AG04450 (cell line): ENCODE measurements around the gene MPHOSPH10. TPM values are rescaled to one million over a fixed set of nuclear protein-coding genes. Genes with fewer than 3 reads are reported as not detected.
"Not testable (repeated sequence)": the region's sequence is repeated elsewhere in the genome, so short reads cannot be mapped to it uniquely, and the experiment has no call there.

ENCODE experiments used
- CTCF ChIA-PET: fragments of 300-600, 350-600 bp; formaldehyde crosslinking; extraction: SDS; loops from one replicate; lab custom pipeline; 2022; ENCODE audit warnings: antibody characterized with exemption, inconsistent platforms; lab: Charles Lee
- POLR2A ChIA-PET: fragments of 350-600 bp; formaldehyde crosslinking; extraction: SDS; loops from one replicate; lab custom pipeline; 2021; ENCODE audit warnings: antibody characterized with exemption, inconsistent platforms; lab: Yijun Ruan, JAX
- DNase-seq: peaks from one replicate; pipeline ENCODE4 v3.0.0-alpha.2; 2011; ENCODE audit warnings: low read depth, low spot score
- H3K27ac ChIP-seq: one replicate; pipeline ENCODE4 v1.5.1; 2012; ENCODE audit warnings: low read depth, low read length, control low read depth
- H3K27me3 ChIP-seq: one replicate; pipeline ENCODE4 v1.6.0; 2012; ENCODE audit warnings: low read length; ENCODE audit not compliant: control insufficient read depth, insufficient read depth
- H3K4me3 ChIP-seq: 2 replicates; pipeline ENCODE4 v1.5.1; 2011; ENCODE audit warnings: mild to moderate bottlenecking, low read depth, low read length, control low read depth
- H3K9me3 ChIP-seq: 2 replicates; pipeline ENCODE4 v1.5.1; 2012; ENCODE audit warnings: low read length; ENCODE audit not compliant: control insufficient read depth, insufficient read depth
- polyA minus RNA-seq: library from RNA; depleted of rRNA, polyadenylated mRNA; stranded (reverse); fragments of >200 nt; gene quantifications from 2 replicates; pipeline ENCODE4 v1.2.3, GENCODE V29; 2011; rRNA and poly(A)+ RNA removed
- polyA plus RNA-seq: library from polyadenylated mRNA; depleted of rRNA; stranded (reverse); fragments of >200 nt; gene quantifications from 2 replicates; pipeline ENCODE4 v1.2.3, GENCODE V29; 2011; rRNA removed
- TF ChIP-seq, protein P1 (sequence below): IDR thresholded peaks from 2 replicates; pipeline ENCODE4 v1.5.1; 2011; ENCODE audit warnings: low read depth, low read length, control low read depth, inconsistent platforms

MPHOSPH10 gene, protein sequence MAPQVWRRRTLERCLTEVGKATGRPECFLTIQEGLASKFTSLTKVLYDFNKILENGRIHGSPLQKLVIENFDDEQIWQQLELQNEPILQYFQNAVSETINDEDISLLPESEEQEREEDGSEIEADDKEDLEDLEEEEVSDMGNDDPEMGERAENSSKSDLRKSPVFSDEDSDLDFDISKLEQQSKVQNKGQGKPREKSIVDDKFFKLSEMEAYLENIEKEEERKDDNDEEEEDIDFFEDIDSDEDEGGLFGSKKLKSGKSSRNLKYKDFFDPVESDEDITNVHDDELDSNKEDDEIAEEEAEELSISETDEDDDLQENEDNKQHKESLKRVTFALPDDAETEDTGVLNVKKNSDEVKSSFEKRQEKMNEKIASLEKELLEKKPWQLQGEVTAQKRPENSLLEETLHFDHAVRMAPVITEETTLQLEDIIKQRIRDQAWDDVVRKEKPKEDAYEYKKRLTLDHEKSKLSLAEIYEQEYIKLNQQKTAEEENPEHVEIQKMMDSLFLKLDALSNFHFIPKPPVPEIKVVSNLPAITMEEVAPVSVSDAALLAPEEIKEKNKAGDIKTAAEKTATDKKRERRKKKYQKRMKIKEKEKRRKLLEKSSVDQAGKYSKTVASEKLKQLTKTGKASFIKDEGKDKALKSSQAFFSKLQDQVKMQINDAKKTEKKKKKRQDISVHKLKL
- 14.1 and 23.3 TPM in 2 replicates for polyA plus RNA-seq
- 5.2 and 11.3 TPM in 2 replicates for polyA minus RNA-seq

DNA sequence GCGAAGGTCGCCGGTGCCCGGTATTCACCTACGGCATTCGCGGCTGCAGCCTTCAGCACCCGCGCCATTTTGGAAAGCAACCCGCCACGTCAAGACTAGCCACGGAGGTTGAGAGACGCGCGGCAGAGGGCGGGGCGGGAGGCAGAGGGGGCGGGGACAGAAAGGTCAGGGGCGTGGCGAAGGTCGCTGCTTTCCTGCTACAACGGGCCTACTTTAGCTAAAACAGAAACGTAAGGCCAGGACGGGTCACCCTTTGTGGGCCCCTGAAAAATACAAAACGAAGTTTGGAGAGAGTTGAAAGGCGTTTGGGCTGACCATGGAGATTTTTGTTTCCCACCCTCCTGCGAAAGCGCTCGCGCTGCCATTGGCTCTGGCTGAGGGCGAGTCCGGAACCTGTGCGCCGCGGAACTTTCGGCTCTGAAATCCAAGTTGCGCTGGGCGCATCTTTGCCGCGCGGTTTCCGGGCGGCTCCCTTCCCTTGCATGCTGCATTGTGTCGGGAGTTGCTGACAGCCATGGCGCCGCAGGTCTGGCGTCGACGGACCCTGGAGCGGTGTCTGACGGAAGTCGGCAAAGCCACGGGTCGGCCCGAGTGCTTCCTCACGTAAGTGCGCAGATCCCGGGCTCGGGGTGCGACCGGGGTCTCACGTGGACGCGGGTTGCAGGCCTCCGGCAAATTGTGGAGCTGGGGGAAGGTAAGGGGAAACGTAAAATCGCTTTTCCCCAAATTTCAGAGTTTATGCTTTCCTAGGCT lies at the start of gene MPHOSPH10, which contains the start of gene MCEE:
Gene MPHOSPH10, plus strand, starts transcription at position 483 of the 753 bp plus-strand sequence. Its CDS starts 32 bp downstream, at position 515.
Gene MCEE, minus strand, starts transcription at position 78 of the 753 bp plus-strand sequence. Its CDS starts 10 bp downstream, at position 68.
- H3K4me3 ChIP-seq: peak within 1 kb of the TSS; percentile 98
- CTCF ChIA-PET: interaction anchor here (0.8 to 1.3 kb wide), 4 partner anchors 26 to 200 kb away, joined by 3 to 11 read pairs (median 4); no protein-coding TSS in a partner anchor
- POLR2A ChIA-PET: interaction anchor here (0.7 to 3.4 kb wide), 5 partner anchors 19 to 201 kb away, joined by 3 to 33 read pairs (median 4); partner anchors contain the start of genes NAGK and ZNF638

DNA sequence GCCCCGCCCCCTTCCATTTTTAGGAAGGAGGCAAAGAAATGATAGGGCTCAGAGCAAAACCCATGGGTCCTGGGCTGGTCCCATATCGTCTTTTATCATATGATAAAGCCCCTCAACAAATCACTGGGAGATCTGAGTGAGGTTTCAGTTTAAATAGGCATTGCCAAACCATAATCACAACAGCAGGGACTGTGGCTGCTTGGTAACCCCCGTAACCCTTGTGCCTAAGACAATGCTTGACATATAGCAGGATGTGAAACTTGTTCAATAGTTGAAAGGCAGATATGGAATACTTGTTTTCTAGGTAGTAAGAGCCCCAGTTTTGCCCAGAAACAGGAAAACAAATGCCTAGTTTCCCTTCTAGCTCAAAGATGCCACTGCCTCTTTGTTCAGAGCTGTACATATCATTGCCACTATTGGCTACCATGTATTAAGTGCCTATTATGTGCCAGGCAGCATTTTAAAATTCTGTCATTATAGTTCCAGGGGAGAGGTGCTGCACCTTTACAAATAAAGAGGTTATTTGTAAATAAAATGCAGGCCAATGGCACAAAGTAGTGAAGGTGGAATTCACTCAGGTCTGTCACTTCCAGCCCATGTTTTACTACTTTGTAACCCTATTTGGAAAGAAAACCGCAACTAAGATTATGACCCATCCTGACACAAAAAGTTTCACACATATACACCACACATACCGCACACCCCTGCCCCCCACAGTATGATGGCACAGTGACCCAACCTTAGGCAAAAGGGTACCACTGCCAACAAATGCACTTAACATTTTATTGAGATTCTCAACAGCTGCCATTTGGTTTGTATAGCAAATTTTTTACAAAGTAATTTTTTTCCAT lies 47.8 kb upstream of the MPHOSPH10 start:
- Histone ChIP-seq H3K27me3 (peaks cover 2% of the 10 kb centered on the region), H3K27ac (no peak overlapping the region), H3K9me3 (no peaks in the 10 kb centered on the region), H3K4me3 (no peak overlapping the region)
- no peak for DNase-seq
- POLR2A ChIA-PET: interaction anchor here (1.9 kb wide), 1 partner anchor 14 kb away, joined by 4 read pairs; the partner anchor contains the start of gene NAGK
- TF ChIP-seq, protein P1, sequence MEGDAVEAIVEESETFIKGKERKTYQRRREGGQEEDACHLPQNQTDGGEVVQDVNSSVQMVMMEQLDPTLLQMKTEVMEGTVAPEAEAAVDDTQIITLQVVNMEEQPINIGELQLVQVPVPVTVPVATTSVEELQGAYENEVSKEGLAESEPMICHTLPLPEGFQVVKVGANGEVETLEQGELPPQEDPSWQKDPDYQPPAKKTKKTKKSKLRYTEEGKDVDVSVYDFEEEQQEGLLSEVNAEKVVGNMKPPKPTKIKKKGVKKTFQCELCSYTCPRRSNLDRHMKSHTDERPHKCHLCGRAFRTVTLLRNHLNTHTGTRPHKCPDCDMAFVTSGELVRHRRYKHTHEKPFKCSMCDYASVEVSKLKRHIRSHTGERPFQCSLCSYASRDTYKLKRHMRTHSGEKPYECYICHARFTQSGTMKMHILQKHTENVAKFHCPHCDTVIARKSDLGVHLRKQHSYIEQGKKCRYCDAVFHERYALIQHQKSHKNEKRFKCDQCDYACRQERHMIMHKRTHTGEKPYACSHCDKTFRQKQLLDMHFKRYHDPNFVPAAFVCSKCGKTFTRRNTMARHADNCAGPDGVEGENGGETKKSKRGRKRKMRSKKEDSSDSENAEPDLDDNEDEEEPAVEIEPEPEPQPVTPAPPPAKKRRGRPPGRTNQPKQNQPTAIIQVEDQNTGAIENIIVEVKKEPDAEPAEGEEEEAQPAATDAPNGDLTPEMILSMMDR: no peak
- CTCF ChIA-PET: interaction anchor here (1.3 kb wide), 1 partner anchor 18 kb away, joined by 6 read pairs; no protein-coding TSS in a partner anchor

More for the DNA sequence above, at the start of gene MPHOSPH10, which contains the start of gene MCEE:
- no peaks in the 10 kb centered on the region for H3K27me3 ChIP-seq
- peak within 1 kb of the TSS; percentile 97 for H3K27ac ChIP-seq
- TF ChIP-seq, protein P1: no peak
- peaks cover 2% of the 10 kb centered on the region; the same call in 1 of the 2 replicates for H3K9me3 ChIP-seq
- peak; percentile 77 for DNase-seq

DNA sequence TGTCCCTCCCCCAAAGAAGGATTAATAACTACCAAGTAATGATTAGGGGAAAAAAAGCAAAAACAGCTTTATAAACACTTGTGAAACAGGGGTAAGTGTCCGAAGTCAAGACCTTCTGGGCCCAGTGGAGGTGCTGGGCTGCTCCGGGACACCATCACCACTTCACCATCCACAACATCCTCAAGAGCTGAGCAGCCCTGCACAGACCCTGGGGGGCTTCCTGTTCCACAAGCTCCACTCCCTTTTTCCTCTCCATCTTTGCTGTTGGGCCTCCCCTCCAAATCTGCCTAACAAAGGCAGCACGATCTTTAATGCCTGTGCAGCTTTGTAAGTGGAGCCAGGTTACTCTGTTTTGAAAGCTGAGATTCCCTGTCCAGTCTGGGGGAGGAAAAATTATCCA lies 47.1 kb upstream of the MPHOSPH10 start:
- POLR2A ChIA-PET: interaction anchor here (1.9 kb wide), 1 partner anchor 15 kb away, joined by 4 read pairs; the partner anchor contains the start of gene NAGK
- CTCF ChIA-PET, H3K27ac ChIP-seq, H3K4me3 ChIP-seq, H3K27me3 ChIP-seq, H3K9me3 ChIP-seq, DNase-seq: not testable (repeated sequence)

DNA sequence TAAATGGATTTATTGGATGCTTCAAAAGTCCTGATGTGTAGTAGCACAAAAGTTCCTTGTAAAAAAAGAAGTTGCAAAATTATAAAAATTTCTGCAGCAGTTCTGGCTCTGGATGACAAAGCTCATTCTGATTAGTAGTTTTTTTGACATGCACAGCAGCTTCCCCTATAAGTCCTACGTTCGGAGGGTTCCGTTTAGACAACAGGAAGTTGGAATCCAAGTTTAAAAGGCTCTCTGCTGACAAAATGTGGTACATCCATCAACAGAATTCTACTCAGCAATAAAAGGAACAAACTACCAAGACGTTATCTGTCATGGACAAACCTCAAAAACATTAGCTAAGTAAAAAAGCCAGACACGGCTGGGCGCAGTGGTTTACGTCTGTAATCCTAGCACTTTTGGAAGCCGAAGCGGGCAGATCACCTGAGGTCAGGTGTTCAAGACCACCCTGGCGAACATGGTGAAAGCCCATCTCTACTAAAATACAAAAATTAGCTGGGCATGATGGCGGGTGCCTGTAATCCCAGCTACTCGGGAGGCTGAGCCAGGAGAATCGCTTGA lies 46.6 kb upstream of the MPHOSPH10 start:
- CTCF ChIA-PET, H3K27me3 ChIP-seq, H3K27ac ChIP-seq, H3K9me3 ChIP-seq, H3K4me3 ChIP-seq, DNase-seq: not testable (repeated sequence)
- POLR2A ChIA-PET: interaction anchor here (1.9 kb wide), 1 partner anchor 15 kb away, joined by 4 read pairs; the partner anchor contains the start of gene NAGK

DNA sequence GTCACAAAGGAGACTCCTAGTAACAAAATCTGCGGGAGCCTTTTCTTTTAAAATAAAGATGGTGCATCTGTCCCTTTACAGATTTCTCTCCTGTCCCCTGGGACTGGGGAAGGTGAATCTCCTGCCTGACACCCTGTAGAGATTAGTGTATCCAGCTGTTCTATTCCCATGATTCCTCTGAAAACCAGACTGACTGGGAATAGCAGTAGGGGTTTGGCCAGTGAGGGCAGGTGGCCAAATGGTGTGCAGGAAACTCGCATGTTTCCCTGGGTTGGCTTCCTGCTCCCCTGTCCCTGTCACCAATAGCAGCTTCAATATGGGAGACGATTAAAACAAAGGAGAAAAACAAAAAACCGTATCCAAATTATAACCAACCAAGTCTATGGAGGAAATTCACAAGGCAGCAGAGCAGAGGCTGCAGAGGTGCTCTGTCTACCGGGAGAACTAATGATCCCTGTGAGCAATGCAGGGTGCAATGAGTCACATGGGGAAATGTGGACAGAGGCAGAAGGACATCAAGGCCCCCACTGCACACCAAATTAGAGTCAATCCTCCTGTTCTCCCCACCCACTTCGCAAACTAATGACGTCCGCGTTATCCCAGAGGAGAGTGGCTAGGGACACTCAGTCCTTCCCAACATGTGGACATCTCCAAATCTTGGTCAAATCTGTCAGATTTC lies 45.0 kb upstream of the MPHOSPH10 start:
- H3K27ac ChIP-seq, H3K4me3 ChIP-seq, H3K9me3 ChIP-seq, POLR2A ChIA-PET, DNase-seq, CTCF ChIA-PET, H3K27me3 ChIP-seq: not testable (repeated sequence)

DNA sequence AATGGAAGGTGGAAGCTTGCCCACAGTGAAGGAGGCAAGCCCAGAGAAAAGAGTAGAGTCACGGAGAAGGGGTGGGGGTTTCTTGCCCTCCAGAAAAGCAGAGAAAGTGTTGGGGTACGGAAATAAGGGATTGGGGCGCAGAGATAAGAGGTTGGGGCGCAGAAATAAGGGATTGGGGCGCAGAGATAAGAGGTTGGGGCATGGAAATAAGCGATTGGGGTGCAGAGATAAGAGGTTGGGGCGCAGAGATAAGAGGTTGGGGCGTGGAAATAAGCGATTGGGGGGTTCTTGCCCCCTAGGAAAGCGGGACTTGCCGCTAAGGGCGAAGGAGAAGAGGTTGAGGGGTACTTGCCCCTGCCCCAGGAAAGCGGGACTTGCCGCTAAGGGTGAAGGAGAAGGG lies 41.0 kb upstream of the MPHOSPH10 start:
- CTCF ChIA-PET, H3K27me3 ChIP-seq, H3K9me3 ChIP-seq, H3K27ac ChIP-seq, DNase-seq, H3K4me3 ChIP-seq, POLR2A ChIA-PET: not testable (repeated sequence)

DNA sequence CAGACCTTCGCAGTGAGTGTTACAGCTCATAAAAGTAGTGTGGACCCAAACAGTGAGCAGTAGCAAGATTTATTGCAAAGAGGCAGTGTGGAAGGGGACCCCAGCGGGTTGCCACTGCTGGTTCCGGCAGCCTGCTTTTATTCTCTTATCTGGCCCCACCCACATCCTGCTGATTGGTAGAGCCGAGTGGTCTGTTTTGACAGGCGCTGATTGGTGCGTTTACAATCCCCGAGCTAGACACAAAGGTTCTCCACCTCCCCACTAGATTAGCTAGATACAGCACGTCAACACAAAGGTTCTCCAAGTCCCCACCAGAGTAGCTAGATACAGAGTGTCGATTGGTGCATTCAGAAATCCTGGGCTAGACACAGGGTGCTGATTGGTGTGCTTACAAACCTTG lies 38.6 kb upstream of the MPHOSPH10 start:
- ChIA-PET CTCF (interaction anchor here (1.1 kb wide), 1 partner anchor 9 kb away, joined by 7 read pairs; no protein-coding TSS in a partner anchor), POLR2A (interaction anchor here (1.8 kb wide), 1 partner anchor 23 kb away, joined by 4 read pairs; the partner anchor contains the start of gene NAGK)

More for the DNA sequence above, 38.6 kb upstream of the MPHOSPH10 start:
- not testable (repeated sequence) for DNase-seq, H3K27me3 ChIP-seq, H3K4me3 ChIP-seq, H3K9me3 ChIP-seq, H3K27ac ChIP-seq
